ENCODE measurements around the gene MTHFD2L.
A peak's percentile ranks its signal among the peaks of the same experiment; 100 is the strongest.

DNA sequence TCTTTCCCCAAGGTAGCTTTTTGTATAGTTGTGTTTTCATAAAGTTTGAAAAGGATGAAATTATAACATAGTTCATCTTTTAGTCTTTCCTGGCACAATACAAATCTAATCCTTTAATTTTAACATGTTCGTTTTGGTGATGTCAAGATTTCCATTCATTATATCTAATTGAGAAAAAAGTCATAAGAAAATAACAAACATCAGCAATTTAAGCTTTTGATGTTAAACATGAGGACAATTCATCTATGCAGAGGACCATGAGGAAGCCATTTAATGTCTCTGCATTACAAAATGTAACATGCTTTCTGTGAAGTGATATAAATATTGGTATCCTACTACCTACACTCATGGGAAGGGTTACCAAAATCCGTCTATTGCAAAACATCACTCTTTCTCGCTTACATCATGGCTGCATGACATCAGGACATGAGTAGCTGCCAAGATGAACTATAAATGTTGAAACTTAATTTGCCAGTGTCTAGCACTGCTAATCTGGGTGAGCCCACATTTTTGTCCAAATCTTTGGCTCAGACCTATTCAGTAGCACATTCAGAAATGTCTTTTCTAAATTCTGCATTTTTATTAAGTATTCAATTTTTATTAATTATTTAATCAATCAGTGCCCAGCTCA, 159.8 kb downstream of the MTHFD2L start:
- TF ChIP-seq ZNF558 (tag by site-specific recombination; IDR thresholded peaks at IDR 0.05) (no peak), ZNF837 (tag by site-specific recombination; IDR thresholded peaks at IDR 0.05) (no peak), SETDB1 (IDR thresholded peaks at IDR 0.05; ENCODE audit: insufficient read length, low read length) (no peak), ZNF335 (tag by site-specific recombination; conservative IDR thresholded peaks at IDR 0.05) (0 out of 2 replicates have a peak, but pooled peaks have one; percentile 12), ZNF416 (tag by site-specific recombination; IDR thresholded peaks at IDR 0.05) (no peak)
- TF ChIP-seq, protein P1, sequence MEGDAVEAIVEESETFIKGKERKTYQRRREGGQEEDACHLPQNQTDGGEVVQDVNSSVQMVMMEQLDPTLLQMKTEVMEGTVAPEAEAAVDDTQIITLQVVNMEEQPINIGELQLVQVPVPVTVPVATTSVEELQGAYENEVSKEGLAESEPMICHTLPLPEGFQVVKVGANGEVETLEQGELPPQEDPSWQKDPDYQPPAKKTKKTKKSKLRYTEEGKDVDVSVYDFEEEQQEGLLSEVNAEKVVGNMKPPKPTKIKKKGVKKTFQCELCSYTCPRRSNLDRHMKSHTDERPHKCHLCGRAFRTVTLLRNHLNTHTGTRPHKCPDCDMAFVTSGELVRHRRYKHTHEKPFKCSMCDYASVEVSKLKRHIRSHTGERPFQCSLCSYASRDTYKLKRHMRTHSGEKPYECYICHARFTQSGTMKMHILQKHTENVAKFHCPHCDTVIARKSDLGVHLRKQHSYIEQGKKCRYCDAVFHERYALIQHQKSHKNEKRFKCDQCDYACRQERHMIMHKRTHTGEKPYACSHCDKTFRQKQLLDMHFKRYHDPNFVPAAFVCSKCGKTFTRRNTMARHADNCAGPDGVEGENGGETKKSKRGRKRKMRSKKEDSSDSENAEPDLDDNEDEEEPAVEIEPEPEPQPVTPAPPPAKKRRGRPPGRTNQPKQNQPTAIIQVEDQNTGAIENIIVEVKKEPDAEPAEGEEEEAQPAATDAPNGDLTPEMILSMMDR (tag by site-specific recombination; IDR thresholded peaks at IDR 0.05), result no peak
- TF ChIP-seq, protein P2, sequence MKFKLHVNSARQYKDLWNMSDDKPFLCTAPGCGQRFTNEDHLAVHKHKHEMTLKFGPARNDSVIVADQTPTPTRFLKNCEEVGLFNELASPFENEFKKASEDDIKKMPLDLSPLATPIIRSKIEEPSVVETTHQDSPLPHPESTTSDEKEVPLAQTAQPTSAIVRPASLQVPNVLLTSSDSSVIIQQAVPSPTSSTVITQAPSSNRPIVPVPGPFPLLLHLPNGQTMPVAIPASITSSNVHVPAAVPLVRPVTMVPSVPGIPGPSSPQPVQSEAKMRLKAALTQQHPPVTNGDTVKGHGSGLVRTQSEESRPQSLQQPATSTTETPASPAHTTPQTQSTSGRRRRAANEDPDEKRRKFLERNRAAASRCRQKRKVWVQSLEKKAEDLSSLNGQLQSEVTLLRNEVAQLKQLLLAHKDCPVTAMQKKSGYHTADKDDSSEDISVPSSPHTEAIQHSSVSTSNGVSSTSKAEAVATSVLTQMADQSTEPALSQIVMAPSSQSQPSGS (tag by site-specific recombination; IDR thresholded peaks at IDR 0.05; ENCODE audit: low read depth), result 0 out of 2 replicates have a peak, but pooled peaks have one; percentile 10
- TF ChIP-seq, protein P3, sequence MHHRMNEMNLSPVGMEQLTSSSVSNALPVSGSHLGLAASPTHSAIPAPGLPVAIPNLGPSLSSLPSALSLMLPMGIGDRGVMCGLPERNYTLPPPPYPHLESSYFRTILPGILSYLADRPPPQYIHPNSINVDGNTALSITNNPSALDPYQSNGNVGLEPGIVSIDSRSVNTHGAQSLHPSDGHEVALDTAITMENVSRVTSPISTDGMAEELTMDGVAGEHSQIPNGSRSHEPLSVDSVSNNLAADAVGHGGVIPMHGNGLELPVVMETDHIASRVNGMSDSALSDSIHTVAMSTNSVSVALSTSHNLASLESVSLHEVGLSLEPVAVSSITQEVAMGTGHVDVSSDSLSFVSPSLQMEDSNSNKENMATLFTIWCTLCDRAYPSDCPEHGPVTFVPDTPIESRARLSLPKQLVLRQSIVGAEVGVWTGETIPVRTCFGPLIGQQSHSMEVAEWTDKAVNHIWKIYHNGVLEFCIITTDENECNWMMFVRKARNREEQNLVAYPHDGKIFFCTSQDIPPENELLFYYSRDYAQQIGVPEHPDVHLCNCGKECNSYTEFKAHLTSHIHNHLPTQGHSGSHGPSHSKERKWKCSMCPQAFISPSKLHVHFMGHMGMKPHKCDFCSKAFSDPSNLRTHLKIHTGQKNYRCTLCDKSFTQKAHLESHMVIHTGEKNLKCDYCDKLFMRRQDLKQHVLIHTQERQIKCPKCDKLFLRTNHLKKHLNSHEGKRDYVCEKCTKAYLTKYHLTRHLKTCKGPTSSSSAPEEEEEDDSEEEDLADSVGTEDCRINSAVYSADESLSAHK (tag by site-specific recombination; IDR thresholded peaks at IDR 0.05), result no peak
- TF ChIP-seq, protein P4, sequence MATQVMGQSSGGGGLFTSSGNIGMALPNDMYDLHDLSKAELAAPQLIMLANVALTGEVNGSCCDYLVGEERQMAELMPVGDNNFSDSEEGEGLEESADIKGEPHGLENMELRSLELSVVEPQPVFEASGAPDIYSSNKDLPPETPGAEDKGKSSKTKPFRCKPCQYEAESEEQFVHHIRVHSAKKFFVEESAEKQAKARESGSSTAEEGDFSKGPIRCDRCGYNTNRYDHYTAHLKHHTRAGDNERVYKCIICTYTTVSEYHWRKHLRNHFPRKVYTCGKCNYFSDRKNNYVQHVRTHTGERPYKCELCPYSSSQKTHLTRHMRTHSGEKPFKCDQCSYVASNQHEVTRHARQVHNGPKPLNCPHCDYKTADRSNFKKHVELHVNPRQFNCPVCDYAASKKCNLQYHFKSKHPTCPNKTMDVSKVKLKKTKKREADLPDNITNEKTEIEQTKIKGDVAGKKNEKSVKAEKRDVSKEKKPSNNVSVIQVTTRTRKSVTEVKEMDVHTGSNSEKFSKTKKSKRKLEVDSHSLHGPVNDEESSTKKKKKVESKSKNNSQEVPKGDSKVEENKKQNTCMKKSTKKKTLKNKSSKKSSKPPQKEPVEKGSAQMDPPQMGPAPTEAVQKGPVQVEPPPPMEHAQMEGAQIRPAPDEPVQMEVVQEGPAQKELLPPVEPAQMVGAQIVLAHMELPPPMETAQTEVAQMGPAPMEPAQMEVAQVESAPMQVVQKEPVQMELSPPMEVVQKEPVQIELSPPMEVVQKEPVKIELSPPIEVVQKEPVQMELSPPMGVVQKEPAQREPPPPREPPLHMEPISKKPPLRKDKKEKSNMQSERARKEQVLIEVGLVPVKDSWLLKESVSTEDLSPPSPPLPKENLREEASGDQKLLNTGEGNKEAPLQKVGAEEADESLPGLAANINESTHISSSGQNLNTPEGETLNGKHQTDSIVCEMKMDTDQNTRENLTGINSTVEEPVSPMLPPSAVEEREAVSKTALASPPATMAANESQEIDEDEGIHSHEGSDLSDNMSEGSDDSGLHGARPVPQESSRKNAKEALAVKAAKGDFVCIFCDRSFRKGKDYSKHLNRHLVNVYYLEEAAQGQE (tag by site-specific recombination; IDR thresholded peaks at IDR 0.05), result no peak
